Smooth muscle cell (in vitro differentiated cells): Measurements from ENCODE around the gene EIF4G3. TPM values are rescaled to one million over a fixed set of nuclear protein-coding genes. Genes with fewer than 3 reads are reported as not detected.

Experiments used
- DNase-seq: peaks from one replicate; lab custom pipeline; 2025; ENCODE audit not compliant: unreplicated experiment; lab: John Stamatoyannopoulos, UW
- H2AFZ ChIP-seq: fragments of 200-600 bp; sonication (generic); 2 replicates; pipeline ENCODE4 v1.6.0; 2016; ENCODE audit warnings: antibody characterized with exemption, low read depth, mild to moderate bottlenecking
- H3F3A ChIP-seq: fragments of 200-600 bp; sonication (generic); 2 replicates; pipeline ENCODE4 v1.6.0; 2017; ENCODE audit warnings: antibody characterized with exemption, low read depth
- H3K27ac ChIP-seq: fragments of 200-600 bp; sonication (generic); 2 replicates; pipeline ENCODE4 v1.5.1; 2016; ENCODE audit warnings: low read depth, mild to moderate bottlenecking
- H3K27me3 ChIP-seq: fragments of 200-600 bp; sonication (generic); 2 replicates; pipeline ENCODE4 v1.6.1; 2016; ENCODE audit warnings: low read depth, mild to moderate bottlenecking
- H3K36me3 ChIP-seq: fragments of 200-600 bp; sonication (generic); 2 replicates; pipeline ENCODE4 v1.5.1; 2016; ENCODE audit warnings: low read depth
- H3K4me1 ChIP-seq: fragments of 200-600 bp; sonication (generic); 2 replicates; pipeline ENCODE4 v1.5.1; 2016; ENCODE audit warnings: low read depth
- H3K4me2 ChIP-seq: fragments of 200-600 bp; sonication (generic); 2 replicates; pipeline ENCODE4 v1.6.0; 2016; ENCODE audit warnings: mild to moderate bottlenecking
- H3K4me3 ChIP-seq: fragments of 200-600 bp; sonication (generic); 2 replicates; pipeline ENCODE4 v1.5.1; 2016; ENCODE audit warnings: mild to moderate bottlenecking
- H3K79me2 ChIP-seq: fragments of 200-600 bp; sonication (generic); 2 replicates; pipeline ENCODE4 v1.6.0; 2016; ENCODE audit warnings: low read depth, mild to moderate bottlenecking
- H3K9ac ChIP-seq: fragments of 200-600 bp; sonication (generic); 2 replicates; pipeline ENCODE4 v1.6.0; 2016; ENCODE audit warnings: low read depth
- H3K9me3 ChIP-seq: fragments of 200-600 bp; sonication (generic); replicated peaks from 2 replicates; pipeline ENCODE4 v1.5.1; 2016; ENCODE audit warnings: low read depth
- H4K20me1 ChIP-seq: fragments of 200-600 bp; sonication (generic); 2 replicates; pipeline ENCODE4 v1.6.0; 2016; ENCODE audit warnings: low read depth
- WGBS: methylation state at CpG from one replicate; pipeline ENCODE4 v1.1.7; 2016; ENCODE audit warnings: low lambda C conversion rate; 5-methylcytosine and 5-hydroxymethylcytosine counted together
- polyA plus RNA-seq: library from polyadenylated mRNA; unstranded; fragments of >200 nt; fragmentation: Nextera tagmentation; extraction: Ambion mirVana; gene quantifications from 2 replicates; pipeline ENCODE4 v1.2.1, GENCODE V29; 2016
- total RNA-seq: library from RNA; depleted of rRNA; stranded (reverse); fragments of >200 nt; gene quantifications from 2 replicates; pipeline ENCODE4 v1.2.3, GENCODE V29; 2014
- TF ChIP-seq, protein P1 (sequence below): fragments of 200-600 bp; sonication (generic); IDR thresholded peaks from 2 replicates; pipeline ENCODE4 v1.5.1; 2017; ENCODE audit warnings: borderline replicate concordance, mild to moderate bottlenecking, antibody characterized with exemption; ENCODE audit not compliant: insufficient read depth, poor library complexity, severe bottlenecking

EIF4G3 gene
- total and polyA plus RNA-seq, 2 experiments from 2014 or later: 31.5 to 49.5 TPM

DNA sequence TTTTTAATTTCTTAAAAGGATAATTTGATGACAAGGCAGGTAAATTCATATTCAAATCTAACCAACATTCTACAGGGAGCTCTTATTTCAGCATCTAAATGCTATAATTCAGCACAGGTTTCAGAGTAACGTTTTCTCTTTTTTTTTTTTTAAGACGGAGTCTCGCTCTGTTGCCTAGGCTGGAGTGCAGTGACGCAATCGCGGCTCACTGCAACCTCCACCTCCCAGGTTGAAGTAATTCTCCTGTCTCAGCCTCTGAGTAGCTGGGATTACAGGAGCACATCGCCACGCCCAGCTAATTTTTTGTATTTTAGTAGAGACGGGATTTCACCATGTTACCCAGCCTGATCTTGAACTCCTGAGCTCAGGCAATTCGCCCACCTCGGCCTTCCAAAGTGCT is 66.5 kb downstream of the EIF4G3 start:
- TF ChIP-seq, protein P1, sequence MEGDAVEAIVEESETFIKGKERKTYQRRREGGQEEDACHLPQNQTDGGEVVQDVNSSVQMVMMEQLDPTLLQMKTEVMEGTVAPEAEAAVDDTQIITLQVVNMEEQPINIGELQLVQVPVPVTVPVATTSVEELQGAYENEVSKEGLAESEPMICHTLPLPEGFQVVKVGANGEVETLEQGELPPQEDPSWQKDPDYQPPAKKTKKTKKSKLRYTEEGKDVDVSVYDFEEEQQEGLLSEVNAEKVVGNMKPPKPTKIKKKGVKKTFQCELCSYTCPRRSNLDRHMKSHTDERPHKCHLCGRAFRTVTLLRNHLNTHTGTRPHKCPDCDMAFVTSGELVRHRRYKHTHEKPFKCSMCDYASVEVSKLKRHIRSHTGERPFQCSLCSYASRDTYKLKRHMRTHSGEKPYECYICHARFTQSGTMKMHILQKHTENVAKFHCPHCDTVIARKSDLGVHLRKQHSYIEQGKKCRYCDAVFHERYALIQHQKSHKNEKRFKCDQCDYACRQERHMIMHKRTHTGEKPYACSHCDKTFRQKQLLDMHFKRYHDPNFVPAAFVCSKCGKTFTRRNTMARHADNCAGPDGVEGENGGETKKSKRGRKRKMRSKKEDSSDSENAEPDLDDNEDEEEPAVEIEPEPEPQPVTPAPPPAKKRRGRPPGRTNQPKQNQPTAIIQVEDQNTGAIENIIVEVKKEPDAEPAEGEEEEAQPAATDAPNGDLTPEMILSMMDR: no peak
- Histone ChIP-seq H3K4me3 (no peak overlapping the region), H3K36me3 (no peaks in the 10 kb centered on the region), H3K9me3 (no peaks in the 10 kb centered on the region), H3K4me2 (no peak overlapping the region), H2AFZ (no peak overlapping the region), H3K27me3 (no peaks in the 10 kb centered on the region), H3K27ac (no peak overlapping the region), H3F3A (no peaks in the 10 kb centered on the region), H4K20me1 (peaks cover 34% of the 10 kb centered on the region), H3K9ac (no peak overlapping the region), H3K4me1 (no peaks in the 10 kb centered on the region), H3K79me2 (peaks cover 23% of the 10 kb centered on the region)
- 96% methylated on average over 11 of the region's 11 CpGs for WGBS
- DNase-seq: no peak

DNA sequence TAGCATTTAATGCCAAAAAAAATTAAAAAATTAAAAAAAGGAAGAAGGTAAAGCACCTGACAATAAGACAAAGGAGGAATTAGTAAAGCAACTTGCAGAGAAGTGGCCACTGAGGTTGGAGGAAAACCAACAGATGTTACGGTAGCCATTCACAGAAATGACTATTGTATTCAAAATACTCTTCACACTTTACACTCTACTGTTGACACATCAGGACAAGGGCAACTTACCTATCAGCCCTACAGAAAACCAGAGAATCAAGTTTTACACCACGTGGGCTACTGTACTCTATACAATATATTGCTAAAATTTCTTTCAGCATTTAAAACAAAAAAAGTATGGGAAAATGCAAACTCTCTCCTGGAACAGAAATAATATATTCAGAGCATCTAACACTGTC is 70.0 kb downstream of the EIF4G3 start:
- Histone ChIP-seq H3K4me2 (no peak overlapping the region), H4K20me1 (peaks cover 33% of the 10 kb centered on the region), H3K79me2 (peaks cover 24% of the 10 kb centered on the region), H3K27ac (no peak overlapping the region), H3K27me3 (no peaks in the 10 kb centered on the region), H2AFZ (no peak overlapping the region), H3K4me3 (no peak overlapping the region), H3F3A (no peaks in the 10 kb centered on the region), H3K9ac (no peak overlapping the region), H3K4me1 (peaks cover 3% of the 10 kb centered on the region), H3K9me3 (no peaks in the 10 kb centered on the region), H3K36me3 (no peaks in the 10 kb centered on the region)
- DNase-seq: no peak
- TF ChIP-seq, protein P1: no peak
- 94% methylated on average over 2 of the region's 2 CpGs for WGBS

DNA sequence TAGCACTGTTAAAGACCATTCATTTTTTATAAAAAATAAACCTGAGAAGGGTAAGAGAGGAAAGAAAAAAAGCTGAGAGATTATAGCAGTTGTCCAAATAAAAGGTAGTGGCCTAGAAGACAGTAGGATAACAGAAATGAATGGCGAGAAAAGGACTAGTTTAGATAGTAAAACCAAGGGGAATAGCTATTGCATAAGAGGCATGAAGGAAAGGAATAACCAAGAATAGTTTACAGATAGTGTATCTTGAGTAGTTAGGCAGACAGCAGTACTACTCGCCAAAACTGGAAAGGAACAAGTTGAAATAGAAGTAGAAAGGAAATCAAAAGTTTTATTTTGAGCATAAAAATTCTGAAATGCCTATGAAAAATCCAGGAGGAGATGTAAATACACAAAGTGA is 70.5 kb downstream of the EIF4G3 start:
- TF ChIP-seq, protein P1: no peak
- peaks cover 5% of the 10 kb centered on the region for H3K4me1 ChIP-seq
- DNase-seq: no peak
- no peak overlapping the region for H3K4me3 ChIP-seq
- no peaks in the 10 kb centered on the region for H3K36me3 ChIP-seq
- H3K27me3 ChIP-seq: no peaks in the 10 kb centered on the region
- no peaks in the 10 kb centered on the region for H3F3A ChIP-seq
- H3K79me2 ChIP-seq: peaks cover 26% of the 10 kb centered on the region
- no peak overlapping the region for H3K27ac ChIP-seq
- H3K9ac ChIP-seq: no peak overlapping the region
- H4K20me1 ChIP-seq: peaks cover 28% of the 10 kb centered on the region
- H3K9me3 ChIP-seq: no peaks in the 10 kb centered on the region
- H3K4me2 ChIP-seq: no peak overlapping the region
- no peak overlapping the region for H2AFZ ChIP-seq
- WGBS: 95% methylated on average over 2 of the region's 2 CpGs

DNA sequence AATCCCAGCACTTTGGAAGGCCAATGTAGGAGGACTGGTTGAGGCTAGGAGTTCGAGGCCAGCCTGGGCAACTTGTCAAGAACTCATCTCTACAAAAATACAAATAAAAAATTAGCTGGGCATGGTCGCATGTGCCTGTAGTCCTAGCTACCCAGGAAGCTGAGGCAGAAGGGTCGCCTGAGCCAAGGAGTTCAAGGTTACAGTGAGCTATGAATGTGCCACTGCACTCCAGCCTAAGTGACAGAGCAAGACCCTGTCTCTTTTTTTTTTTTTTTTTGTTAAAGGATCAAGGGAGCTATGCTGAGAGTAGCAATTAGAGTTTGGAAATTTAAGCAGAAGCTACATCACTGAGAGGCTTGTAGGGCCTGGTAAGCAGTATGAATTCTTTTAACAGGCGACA is 70.9 kb downstream of the EIF4G3 start:
- Histone ChIP-seq H3K9me3 (no peaks in the 10 kb centered on the region), H3K9ac (no peak overlapping the region), H3K79me2 (peaks cover 26% of the 10 kb centered on the region), H3K4me2 (no peak overlapping the region), H4K20me1 (peaks cover 31% of the 10 kb centered on the region), H2AFZ (no peak overlapping the region), H3K4me3 (no peak overlapping the region), H3K4me1 (peaks cover 5% of the 10 kb centered on the region), H3K27ac (no peak overlapping the region), H3F3A (no peaks in the 10 kb centered on the region), H3K27me3 (no peaks in the 10 kb centered on the region), H3K36me3 (no peaks in the 10 kb centered on the region)
- WGBS: 98% methylated on average over 4 of the region's 4 CpGs
- DNase-seq: no peak
- TF ChIP-seq, protein P1: no peak
